ENCODE measurements around the gene ACP2.

Gene ACP2

GRCh38 chr11:47248664-47249377 lies at the start of gene ACP2:
ACP2 (minus strand) TSS chr11:47248814; CDS start chr11:47248789, 25 bp downstream.
- in situ Hi-C loops (cut with HindIII; ENCODE audit: low sequenced_read_pairs), result no loop called here

DNA sequence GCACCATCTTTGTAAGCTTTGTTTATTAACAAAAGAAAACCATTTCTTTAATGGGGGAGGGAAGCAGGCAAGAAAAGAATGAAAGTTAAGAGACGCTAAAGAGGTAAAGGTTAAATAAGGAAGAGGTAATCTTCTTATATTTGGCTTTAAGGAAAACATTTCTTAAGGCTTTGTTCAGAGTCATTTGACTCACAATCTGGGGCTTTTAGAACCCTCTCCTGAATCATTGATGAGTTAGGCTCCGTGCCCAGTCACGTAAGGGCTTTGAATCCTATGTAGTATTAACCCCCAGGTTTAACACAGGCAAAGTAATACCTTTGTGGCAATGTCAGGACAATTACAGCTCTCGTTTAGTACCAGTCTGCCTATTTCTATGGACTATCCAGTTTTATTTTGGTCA lies 47.4 kb upstream of the ACP2 start:
- in situ Hi-C loops (cut with HindIII; ENCODE audit: low sequenced_read_pairs), result loop anchor here (10.0 kb wide), 1 partner anchor 99 kb away; no protein-coding TSS in a partner anchor

GRCh38 chr11:47295385-47295784 lies 46.8 kb upstream of the ACP2 start:
- in situ Hi-C loops (cut with HindIII; ENCODE audit: low sequenced_read_pairs), result loop anchor here (10.0 kb wide), 1 partner anchor 99 kb away; no protein-coding TSS in a partner anchor

DNA sequence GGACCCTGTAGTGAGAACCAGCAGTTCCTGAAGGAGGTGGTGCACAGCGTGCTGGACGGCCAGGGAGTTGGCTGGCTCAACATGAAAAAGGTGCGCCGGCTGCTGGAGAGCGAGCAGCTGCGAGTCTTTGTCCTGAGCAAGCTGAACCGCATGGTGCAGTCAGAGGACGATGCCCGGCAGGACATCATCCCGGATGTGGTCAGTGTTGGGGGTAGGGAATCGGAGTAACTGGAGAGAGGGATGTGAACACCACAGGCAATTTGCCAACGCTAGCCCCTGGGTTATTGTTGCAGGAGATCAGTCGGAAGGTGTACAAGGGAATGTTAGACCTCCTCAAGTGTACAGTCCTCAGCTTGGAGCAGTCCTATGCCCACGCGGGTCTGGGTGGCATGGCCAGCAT lies 41.2 kb upstream of the ACP2 start:
- in situ Hi-C loops (cut with HindIII; ENCODE audit: low sequenced_read_pairs), result loop anchor here (10.0 kb wide), 1 partner anchor 105 kb away; no protein-coding TSS in a partner anchor

- in situ Hi-C loops (cut with HindIII; ENCODE audit: low sequenced_read_pairs), result no loop called here
These were observed 39.5 kb upstream of the ACP2 start for GRCh38 chr11:47288066-47288465.

DNA sequence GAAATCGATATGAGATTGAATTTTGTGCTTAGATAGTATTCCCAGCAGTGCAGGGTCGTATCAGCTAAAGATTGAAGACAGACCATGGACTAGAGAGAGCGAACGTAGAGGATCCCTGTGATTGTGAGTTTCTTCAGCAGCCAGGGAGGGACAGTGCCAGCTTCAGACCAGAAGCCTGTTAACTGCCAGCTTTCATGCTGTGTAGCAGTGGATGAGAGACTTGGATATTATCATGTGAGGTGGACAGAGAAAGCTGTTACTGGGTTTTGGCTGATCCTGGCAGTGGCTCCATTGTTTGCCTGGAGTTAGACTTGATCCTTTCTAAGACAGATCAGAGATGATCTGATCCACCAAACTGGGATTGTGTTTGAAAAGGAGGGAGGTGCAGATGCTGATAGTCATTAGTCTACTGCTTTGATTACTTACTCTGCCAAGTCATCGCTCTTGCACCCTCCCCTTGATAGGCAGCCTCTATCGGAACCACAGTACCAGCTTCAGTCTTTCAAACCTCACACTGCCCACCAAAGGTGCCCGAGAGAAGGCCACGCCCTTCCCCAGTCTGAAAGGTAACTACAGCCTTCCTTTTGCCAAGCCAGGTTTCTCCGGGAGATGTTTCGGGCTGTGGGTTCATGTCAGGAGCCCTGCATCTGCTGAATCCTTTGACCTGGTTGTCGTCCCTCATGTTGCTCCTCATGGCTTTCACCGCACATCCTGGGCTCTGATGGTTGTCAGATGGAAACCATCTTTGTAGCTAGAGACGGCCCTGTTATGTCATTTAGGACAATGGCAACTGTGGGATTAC lies 37.6 kb upstream of the ACP2 start:
- in situ Hi-C loops (cut with HindIII; ENCODE audit: low sequenced_read_pairs), result no loop called here

DNA sequence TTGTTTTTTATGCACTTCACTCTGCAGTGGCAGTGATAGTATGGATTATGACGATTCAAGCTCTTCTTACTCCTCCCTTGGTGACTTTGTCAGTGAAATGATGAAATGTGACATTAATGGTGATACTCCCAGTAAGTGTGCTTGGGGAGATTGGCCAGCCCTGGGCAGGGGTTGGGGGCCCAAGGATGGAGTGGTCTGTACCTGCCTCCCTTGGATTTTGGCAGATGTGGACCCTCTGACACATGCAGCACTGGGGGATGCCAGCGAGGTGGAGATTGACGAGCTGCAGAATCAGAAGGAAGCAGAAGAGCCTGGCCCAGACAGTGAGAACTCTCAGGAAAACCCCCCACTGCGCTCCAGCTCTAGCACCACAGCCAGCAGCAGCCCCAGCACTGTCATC lies 35.5 kb upstream of the ACP2 start:
- in situ Hi-C loops (cut with HindIII; ENCODE audit: low sequenced_read_pairs), result no loop called here

GRCh38 chr11:47282462-47282861 lies 33.8 kb upstream of the ACP2 start:
- in situ Hi-C loops (cut with HindIII; ENCODE audit: low sequenced_read_pairs), result no loop called here

- in situ Hi-C loops (cut with HindIII; ENCODE audit: low sequenced_read_pairs), result no loop called here
These were observed 32.2 kb upstream of the ACP2 start for GRCh38 chr11:47280860-47281259.

DNA sequence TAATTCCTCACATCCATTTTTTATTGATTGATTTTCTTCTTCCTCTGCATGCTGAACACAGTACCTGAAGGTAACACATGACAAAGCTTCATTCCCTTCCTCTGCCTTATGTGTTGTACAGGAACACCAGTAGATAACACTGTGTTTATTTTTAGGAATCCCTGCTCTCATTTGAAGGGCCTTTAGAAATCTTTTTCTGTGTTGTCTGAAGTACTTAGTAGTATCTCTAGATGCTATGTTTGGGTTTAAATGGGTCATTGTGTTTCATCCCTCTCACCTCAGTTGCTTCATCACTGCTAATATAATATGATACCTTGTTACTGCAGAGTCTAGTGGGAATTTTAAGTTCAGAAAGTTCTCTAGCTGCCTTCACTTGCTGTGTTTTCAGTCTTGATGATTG lies 31.5 kb upstream of the ACP2 start:
- in situ Hi-C loops (cut with HindIII; ENCODE audit: low sequenced_read_pairs), result no loop called here

- in situ Hi-C loops (cut with HindIII; ENCODE audit: low sequenced_read_pairs), result no loop called here
These were observed 30.2 kb upstream of the ACP2 start for GRCh38 chr11:47278769-47279168.

- in situ Hi-C loops (cut with HindIII; ENCODE audit: low sequenced_read_pairs), result no loop called here
These were observed 29.4 kb upstream of the ACP2 start for GRCh38 chr11:47278058-47278457.

GRCh38 chr11:47276923-47277322 lies 28.3 kb upstream of the ACP2 start:
- in situ Hi-C loops (cut with HindIII; ENCODE audit: low sequenced_read_pairs), result no loop called here

GRCh38 chr11:47274495-47275235 lies 26.1 kb upstream of the ACP2 start:
- in situ Hi-C loops (cut with HindIII; ENCODE audit: low sequenced_read_pairs), result loop anchor here (5.0 kb wide), 1 partner anchor 58 kb away; no protein-coding TSS in a partner anchor

GRCh38 chr11:47272706-47273105 lies 24.1 kb upstream of the ACP2 start:
- in situ Hi-C loops (cut with HindIII; ENCODE audit: low sequenced_read_pairs), result loop anchor here (5.0 kb wide), 1 partner anchor 60 kb away; no protein-coding TSS in a partner anchor

DNA sequence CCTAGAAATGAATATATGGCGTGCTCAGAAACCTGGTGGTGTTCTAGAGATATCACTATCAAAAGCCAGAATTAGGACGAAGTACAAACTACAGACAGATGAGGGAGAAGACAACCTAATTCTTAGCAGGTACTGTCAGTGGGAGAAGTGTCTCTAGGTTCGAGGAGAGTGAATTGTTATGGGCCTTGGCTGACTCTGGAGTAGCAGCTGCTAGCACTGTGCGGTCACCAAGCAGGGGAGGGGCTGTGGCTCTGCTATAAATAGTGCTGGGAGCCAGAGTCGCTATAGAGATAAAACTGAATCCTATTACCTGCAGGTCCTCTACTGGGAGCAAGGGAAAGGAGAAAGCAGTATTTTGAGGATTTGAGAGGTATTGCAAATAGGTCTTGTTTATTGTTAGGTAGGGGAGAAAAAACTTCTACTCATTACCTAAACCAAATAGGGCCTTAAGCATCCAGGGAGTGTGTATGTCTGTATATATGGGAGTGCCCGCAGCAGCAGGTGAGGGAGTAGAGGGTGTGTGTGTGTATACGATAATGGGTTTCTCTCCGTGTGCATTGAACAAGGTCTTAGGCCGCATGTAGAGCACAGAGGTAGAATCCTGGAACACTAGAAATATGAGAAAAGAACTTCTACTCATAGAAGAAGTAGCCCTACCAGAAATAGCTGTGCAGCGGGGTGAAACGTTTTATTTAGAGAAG lies 23.5 kb upstream of the ACP2 start:
- in situ Hi-C loops (cut with HindIII; ENCODE audit: low sequenced_read_pairs), result loop anchor here (5.0 kb wide), 1 partner anchor 60 kb away; no protein-coding TSS in a partner anchor

GRCh38 chr11:47271328-47271727 lies 22.7 kb upstream of the ACP2 start:
- in situ Hi-C loops (cut with HindIII; ENCODE audit: low sequenced_read_pairs), result loop anchor here (5.0 kb wide), 1 partner anchor 61 kb away; no protein-coding TSS in a partner anchor

DNA sequence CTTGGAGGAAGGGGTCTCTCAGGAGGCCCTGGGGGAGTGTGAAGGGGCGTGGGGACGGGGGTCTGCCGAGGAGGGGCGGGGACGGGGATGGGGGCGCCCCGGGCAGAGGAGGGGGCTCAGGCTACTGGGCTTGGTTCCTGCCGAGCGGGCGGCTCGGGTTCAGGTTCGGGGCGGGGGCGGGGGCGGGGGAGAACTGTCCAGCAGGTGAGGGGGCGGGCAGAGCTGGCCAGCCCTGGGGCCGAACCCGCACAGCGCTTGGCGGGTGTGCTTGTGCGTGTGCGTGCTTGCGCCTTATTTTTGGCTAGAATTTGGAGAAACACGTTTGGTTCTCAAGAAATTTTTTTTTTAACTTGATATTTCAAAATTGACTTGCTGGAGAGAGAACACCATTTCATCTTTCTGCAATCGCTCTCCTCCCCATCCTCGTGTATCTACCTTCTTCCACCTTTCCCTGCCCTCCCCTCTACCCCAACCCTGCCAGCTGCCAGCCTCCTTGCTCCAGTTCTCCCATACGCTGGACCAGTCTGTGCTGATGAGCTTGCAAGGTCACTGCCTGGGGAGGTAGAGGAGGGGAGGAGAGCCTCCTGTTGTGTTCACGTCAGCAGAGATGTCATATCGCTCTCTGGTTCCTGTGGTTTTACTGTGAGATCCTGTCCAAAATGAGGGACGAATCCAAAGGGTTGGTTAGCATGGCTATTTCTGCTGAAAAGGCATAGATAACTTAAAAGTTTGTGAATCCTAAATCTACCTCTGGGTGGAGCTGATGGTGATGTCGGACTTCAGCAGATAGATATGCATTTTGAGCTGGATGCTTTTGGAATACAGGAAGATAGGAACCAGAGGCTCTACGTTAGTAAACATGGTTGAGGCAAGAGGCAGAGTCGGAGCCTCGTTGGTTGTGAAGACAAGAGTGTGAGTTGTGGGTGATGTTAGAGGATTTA lies 22.0 kb upstream of the ACP2 start:
- in situ Hi-C loops (cut with HindIII; ENCODE audit: low sequenced_read_pairs), result loop anchor here (5.0 kb wide), 1 partner anchor 62 kb away; no protein-coding TSS in a partner anchor

DNA sequence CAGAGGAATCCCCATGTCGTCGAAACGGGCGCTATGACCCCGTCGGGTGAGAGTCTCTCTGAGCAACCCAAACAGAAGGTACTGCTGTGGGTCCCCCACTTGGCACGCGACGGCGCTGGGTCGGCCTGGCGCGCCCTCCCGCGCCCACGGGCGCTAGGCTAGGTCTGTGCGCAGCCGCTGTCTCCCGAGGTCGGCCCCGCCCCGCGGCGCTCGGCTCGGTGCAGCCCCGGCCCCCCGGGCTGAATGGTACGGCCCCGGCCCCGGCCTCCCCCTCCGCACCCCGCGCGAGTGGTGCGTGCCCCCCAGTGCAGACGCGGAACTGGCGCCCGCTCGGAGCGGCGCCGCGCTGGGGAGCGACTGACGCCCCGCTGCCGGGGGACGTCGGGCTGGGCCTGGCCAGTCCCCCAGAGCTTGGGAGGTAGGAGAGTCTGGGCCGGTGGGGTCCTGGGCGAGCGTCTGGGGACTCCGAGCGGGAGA lies 21.3 kb upstream of the ACP2 start, which contains the start of gene MADD:
Gene MADD, plus strand, starts transcription at position 305 of the 477 bp plus-strand sequence.
- in situ Hi-C loops (cut with HindIII; ENCODE audit: low sequenced_read_pairs), result loop anchor here (5.0 kb wide), 1 partner anchor 62 kb away; no protein-coding TSS in a partner anchor

Data from endothelial cell of hepatic sinusoid (primary cell).